GM19324 (cell line): Measurements from ENCODE around the gene IMMP2L.
"Not testable (repeated sequence)": the region's sequence is repeated elsewhere in the genome, so short reads cannot be mapped to it uniquely, and the experiment has no call there.

Experiments used
- ATAC-seq: cut with Tn5 transposase; IDR thresholded peaks from one replicate; pipeline ENCODE4 v1.9.1; 2021; ENCODE audit warnings: mild to moderate bottlenecking, moderate library complexity; ENCODE audit not compliant: unreplicated experiment, low FRiP score

The IMMP2L gene

GRCh38 chr7:111510584-111511378 is 51.5 kb downstream of the IMMP2L start:
- ATAC-seq = no peak

- no peak for ATAC-seq
Observed at GRCh38 chr7:111510062-111510461, 52.2 kb downstream of the IMMP2L start.

GRCh38 chr7:111509288-111509687 is 53.0 kb downstream of the IMMP2L start:
- ATAC-seq = no peak

GRCh38 chr7:111508387-111508786 is 53.9 kb downstream of the IMMP2L start:
- no peak for ATAC-seq

GRCh38 chr7:111505422-111505821 is 56.9 kb downstream of the IMMP2L start:
- not testable (repeated sequence) for ATAC-seq

GRCh38 chr7:111501799-111502198 is 60.5 kb downstream of the IMMP2L start:
- ATAC-seq = not testable (repeated sequence)

GRCh38 chr7:111499027-111499426 is 63.3 kb downstream of the IMMP2L start:
- ATAC-seq = no peak

- ATAC-seq = no peak
Observed at GRCh38 chr7:111498391-111499007, 63.8 kb downstream of the IMMP2L start.

- no peak for ATAC-seq
Observed at GRCh38 chr7:111495173-111495810, 67.0 kb downstream of the IMMP2L start.

- ATAC-seq = no peak
Observed at GRCh38 chr7:111492234-111492633, 70.1 kb downstream of the IMMP2L start.

GRCh38 chr7:111486472-111487142 is 75.7 kb downstream of the IMMP2L start:
- ATAC-seq = no peak

- no peak for ATAC-seq
Observed at GRCh38 chr7:111485701-111486380, 76.5 kb downstream of the IMMP2L start.

- no peak for ATAC-seq
Observed at GRCh38 chr7:111483078-111483477, 79.2 kb downstream of the IMMP2L start.

GRCh38 chr7:111477462-111478225 is 84.6 kb downstream of the IMMP2L start:
- no peak for ATAC-seq

GRCh38 chr7:111476586-111477293 is 85.6 kb downstream of the IMMP2L start:
- ATAC-seq = no peak

- ATAC-seq = no peak
Observed at GRCh38 chr7:111475959-111476358, 86.3 kb downstream of the IMMP2L start.

GRCh38 chr7:111475419-111475748 is 86.9 kb downstream of the IMMP2L start:
- ATAC-seq = no peak

- ATAC-seq = no peak
Observed at GRCh38 chr7:111474723-111475418, 87.4 kb downstream of the IMMP2L start.
